Astrocyte (in vitro differentiated cells and primary cell): Measurements from ENCODE around the gene CMIP. TPM values are rescaled to one million over a fixed set of nuclear protein-coding genes. Genes with fewer than 3 reads are reported as not detected.

Experiments used
- DNase-seq: peaks from one replicate; pipeline ENCODE4 v3.0.0-alpha.2; 2010; ENCODE audit warnings: low read depth
- FAIRE-seq: peaks from 2 replicates; lab custom pipeline; 2011; peaks lifted over from hg19 to GRCh38; lab: Jason Lieb, UNC
- H2AFZ ChIP-seq: 2 replicates; pipeline ENCODE4 v1.6.0; 2012; ENCODE audit warnings: low read depth, low read length, inconsistent platforms
- H3K27ac ChIP-seq: 2 replicates; pipeline ENCODE4 v1.5.1; 2011; ENCODE audit warnings: low read depth, low read length, inconsistent platforms
- H3K27me3 ChIP-seq: 2 replicates; pipeline ENCODE4 v1.6.0; 2011; ENCODE audit warnings: low read length, inconsistent platforms; ENCODE audit not compliant: insufficient read depth
- H3K36me3 ChIP-seq: 2 replicates; pipeline ENCODE4 v1.5.1; 2011; ENCODE audit warnings: low read length, inconsistent platforms; ENCODE audit not compliant: insufficient read depth
- H3K4me1 ChIP-seq: 2 replicates; pipeline ENCODE4 v1.5.1; 2011; ENCODE audit warnings: low read length, inconsistent platforms; ENCODE audit not compliant: insufficient read depth
- H3K4me2 ChIP-seq: 2 replicates; pipeline ENCODE4 v1.6.0; 2012; ENCODE audit warnings: low read length, inconsistent platforms
- H3K4me3 ChIP-seq: 2 replicates; pipeline ENCODE4 v1.5.1; 2011; ENCODE audit warnings: low read depth, mild to moderate bottlenecking, low read length, inconsistent platforms; ENCODE audit not compliant: insufficient read depth
- H3K79me2 ChIP-seq: 2 replicates; pipeline ENCODE4 v1.6.0; 2012; ENCODE audit warnings: mild to moderate bottlenecking, low read length, inconsistent platforms; ENCODE audit not compliant: insufficient read depth
- H3K9ac ChIP-seq: 2 replicates; pipeline ENCODE4 v1.6.0; 2012; ENCODE audit warnings: mild to moderate bottlenecking, low read length, inconsistent platforms
- H3K9me3 ChIP-seq: 2 replicates; pipeline ENCODE4 v1.5.1; 2012; ENCODE audit warnings: low read depth, mild to moderate bottlenecking, low read length, inconsistent platforms; ENCODE audit not compliant: insufficient read depth
- H4K20me1 ChIP-seq: 2 replicates; pipeline ENCODE4 v1.6.0; 2012; ENCODE audit warnings: low read length, inconsistent platforms; ENCODE audit not compliant: insufficient read depth
- H3K27ac Mint-ChIP-seq: one replicate; pipeline ENCODE4 v1.8.0; 2021; ENCODE audit warnings: mild to moderate bottlenecking, mixed read lengths; ENCODE audit not compliant: unreplicated experiment
- H3K27me3 Mint-ChIP-seq: one replicate; pipeline ENCODE4 v1.8.0; 2021; ENCODE audit warnings: low read depth, mixed read lengths; ENCODE audit not compliant: unreplicated experiment
- H3K36me3 Mint-ChIP-seq: one replicate; pipeline ENCODE4 v1.8.0; 2021; ENCODE audit warnings: low read depth, mixed read lengths; ENCODE audit not compliant: unreplicated experiment
- H3K4me1 Mint-ChIP-seq: one replicate; pipeline ENCODE4 v1.8.0; 2021; ENCODE audit warnings: low read depth, mixed read lengths; ENCODE audit not compliant: unreplicated experiment
- H3K4me3 Mint-ChIP-seq: one replicate; pipeline ENCODE4 v1.8.0; 2021; ENCODE audit warnings: mild to moderate bottlenecking, moderate library complexity, mixed read lengths; ENCODE audit not compliant: unreplicated experiment
- H3K9me3 Mint-ChIP-seq: one replicate; pipeline ENCODE4 v1.8.0; 2021; ENCODE audit warnings: mild to moderate bottlenecking, mixed read lengths; ENCODE audit not compliant: unreplicated experiment
- CTCF ChIP-seq: IDR thresholded peaks from 2 replicates; pipeline ENCODE4 v1.5.1; 2011; ENCODE audit warnings: low read depth, mild to moderate bottlenecking, inconsistent platforms, low read length, moderate library complexity; ENCODE audit not compliant: insufficient read depth
- EZH2 ChIP-seq: IDR thresholded peaks from 2 replicates; pipeline ENCODE4 v1.6.1; 2012; ENCODE audit warnings: mild to moderate bottlenecking, low read length, inconsistent platforms; ENCODE audit not compliant: insufficient read depth
- total RNA-seq: library from RNA; stranded (reverse); gene quantifications from 2 replicates; pipeline ENCODE4 v1.2.1, GENCODE V29; 2021

Gene CMIP
- total RNA-seq, 1 donor from 2014 or later: 71.5 TPM

GRCh38 chr16:81639348-81639747 lies 194.7 kb downstream of the CMIP start:
- peaks cover 11% of the 10 kb centered on the region for H3K79me2 ChIP-seq
- peaks cover 6% of the 10 kb centered on the region for H3K4me1 Mint-ChIP-seq

DNA sequence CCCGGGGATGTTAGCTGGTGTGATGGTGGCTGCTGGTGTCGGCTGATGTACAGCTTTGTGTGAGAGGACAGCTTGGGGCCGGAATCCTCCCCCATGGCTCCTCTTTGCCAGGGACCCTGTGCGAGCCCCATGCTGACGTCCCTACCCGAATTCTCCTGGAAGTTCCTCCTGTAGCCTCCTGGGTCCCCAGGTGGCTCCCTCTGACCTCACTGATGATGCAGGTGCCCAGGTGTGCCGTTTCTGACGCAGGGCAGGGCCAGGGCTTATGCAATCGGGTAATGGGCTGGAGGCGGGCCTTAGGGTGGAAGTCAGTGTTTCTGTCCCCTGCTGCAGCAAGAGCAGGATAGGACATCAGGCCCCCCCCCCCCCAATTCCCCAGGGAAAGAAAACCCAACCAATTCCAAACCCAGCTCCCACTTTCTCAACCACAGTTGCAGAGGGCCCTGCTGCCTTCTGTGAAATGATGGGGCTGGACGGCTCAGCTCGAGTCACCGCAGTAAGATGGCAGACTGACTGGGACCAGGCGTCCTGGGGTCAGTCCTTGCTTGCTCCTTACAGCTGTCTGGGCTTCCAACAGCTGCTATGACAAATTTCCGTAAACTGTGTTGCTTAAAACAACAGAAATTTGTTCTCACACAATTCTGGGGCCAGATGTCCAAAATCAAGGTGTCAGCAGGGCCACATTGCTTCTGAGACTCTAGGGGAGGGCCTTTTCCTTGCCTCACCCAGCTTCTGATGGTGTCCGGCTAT lies 195.5 kb downstream of the CMIP start:
- peaks cover 86% of the 10 kb centered on the region for H4K20me1 ChIP-seq
- no peaks in the 10 kb centered on the region for H3K9me3 ChIP-seq
- Mint-ChIP-seq H3K27ac (no peak overlapping the region), H3K9me3 (no peaks in the 10 kb centered on the region), H3K27me3 (no peaks in the 10 kb centered on the region), H3K4me1 (peaks cover under 1% of the 10 kb centered on the region), H3K36me3 (peaks cover 12% of the 10 kb centered on the region), H3K4me3 (no peak overlapping the region)
- no peak overlapping the region for H2AFZ ChIP-seq
- H3K27ac ChIP-seq: no peak overlapping the region
- H3K36me3 ChIP-seq: peaks cover 4% of the 10 kb centered on the region
- FAIRE-seq (no peak), DNase-seq (no peak)
- H3K4me3 ChIP-seq: no peak overlapping the region
- H3K9ac ChIP-seq: no peak overlapping the region
- peaks cover 6% of the 10 kb centered on the region for H3K4me1 ChIP-seq
- H3K4me2 ChIP-seq: no peak overlapping the region
- TF ChIP-seq EZH2: no peak
- TF ChIP-seq CTCF: no peak
- H3K27me3 ChIP-seq: no peaks in the 10 kb centered on the region
- H3K79me2 ChIP-seq: peaks cover 11% of the 10 kb centered on the region

More at GRCh38 chr16:81639348-81639747, 194.7 kb downstream of the CMIP start:
- no peaks in the 10 kb centered on the region for H3K9me3 Mint-ChIP-seq
- Histone ChIP-seq H3K4me3 (no peak overlapping the region), H3K27ac (no peak overlapping the region), H3K27me3 (no peaks in the 10 kb centered on the region), H3K36me3 (peaks cover 4% of the 10 kb centered on the region), H3K9ac (no peak overlapping the region), H3K4me1 (peaks cover 6% of the 10 kb centered on the region), H3K9me3 (no peaks in the 10 kb centered on the region), H2AFZ (no peak overlapping the region), H4K20me1 (peaks cover 81% of the 10 kb centered on the region), H3K4me2 (no peak overlapping the region)
- H3K4me3 Mint-ChIP-seq: no peak overlapping the region
- FAIRE-seq (no peak), DNase-seq (no peak)
- H3K27ac Mint-ChIP-seq: no peak overlapping the region
- TF ChIP-seq EZH2: no peak
- TF ChIP-seq CTCF: no peak
- H3K36me3 Mint-ChIP-seq: peaks cover 9% of the 10 kb centered on the region
- no peaks in the 10 kb centered on the region for H3K27me3 Mint-ChIP-seq

DNA sequence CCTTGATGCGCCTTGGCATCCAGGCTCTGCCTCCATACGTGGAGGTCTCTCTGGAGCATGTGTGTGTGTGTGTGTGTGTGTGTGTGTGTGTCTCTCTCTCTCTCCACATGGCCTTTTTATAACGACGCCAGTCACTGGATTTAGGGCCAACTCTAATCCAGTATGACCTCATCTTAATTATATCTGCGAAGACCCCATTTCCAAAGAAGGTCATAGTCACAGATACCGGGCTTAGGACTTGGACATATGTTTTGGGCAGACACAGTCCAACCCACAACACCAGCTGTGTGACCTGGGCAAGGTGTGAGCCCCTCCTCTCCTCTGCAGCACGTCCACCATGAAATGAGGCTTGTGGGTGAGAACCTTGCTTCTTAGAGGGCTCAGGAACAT lies 196.1 kb downstream of the CMIP start:
- no peak overlapping the region for H3K4me3 Mint-ChIP-seq
- no peaks in the 10 kb centered on the region for H3K27me3 Mint-ChIP-seq

More for the DNA sequence above, 196.1 kb downstream of the CMIP start:
- H3K4me1 Mint-ChIP-seq: peaks cover 5% of the 10 kb centered on the region
- FAIRE-seq: no peak
- H3K4me2 ChIP-seq: no peak overlapping the region
- no peak overlapping the region for H2AFZ ChIP-seq
- no peak for TF ChIP-seq EZH2
- no peak for TF ChIP-seq CTCF
- no peak overlapping the region for H3K27ac Mint-ChIP-seq
- no peak for DNase-seq
- peaks cover 11% of the 10 kb centered on the region for H3K4me1 ChIP-seq
- H4K20me1 ChIP-seq: peaks cover 83% of the 10 kb centered on the region
- no peaks in the 10 kb centered on the region for H3K9me3 Mint-ChIP-seq
- H3K9ac ChIP-seq: no peak overlapping the region
- H3K36me3 ChIP-seq: peaks cover 4% of the 10 kb centered on the region
- H3K9me3 ChIP-seq: no peaks in the 10 kb centered on the region
- H3K4me3 ChIP-seq: no peak overlapping the region
- no peaks in the 10 kb centered on the region for H3K27me3 ChIP-seq
- H3K36me3 Mint-ChIP-seq: peaks cover 12% of the 10 kb centered on the region
- H3K79me2 ChIP-seq: peaks cover 11% of the 10 kb centered on the region
- H3K27ac ChIP-seq: no peak overlapping the region
